Pancreas (tissue), 10 donors: ENCODE results near the gene GNAT2. TPM values are rescaled to one million over a fixed set of nuclear protein-coding genes. Genes with fewer than 3 reads are reported as not detected.

Experiments used
- ATAC-seq, 4 donors: fragments of 200-7000 bp; cut with Tn5 transposase; one replicate each; pipeline versions ENCODE4 v1.8.0 to v1.9.1; 2020; ENCODE audit warnings: mild to moderate bottlenecking in 4 of 4, moderate library complexity in 4 of 4
- DNase-seq, 6 donors: peaks; one replicate each; pipeline ENCODE4 v3.0.0-alpha.2; 2020
- FAIRE-seq: peaks from 2 replicates; lab custom pipeline; 2012; peaks lifted over from hg19 to GRCh38; lab: Jason Lieb, UNC
- H3K27ac ChIP-seq, 4 donors: fragments of 200-600 bp; sonication (generic); 1 replicate in 3 of 4; 2 replicates in 1 of 4; pipeline versions ENCODE4 v1.5.0 to v1.8.0; 2020
- H3K27me3 ChIP-seq, 4 donors: fragments of 200-600 bp; one replicate each; pipeline ENCODE4 v1.8.0; 2021
- H3K36me3 ChIP-seq, 3 donors: fragments of 200-600 bp; sonication (generic) in 1 of 3; one replicate each; pipeline versions ENCODE4 v1.5.0 to v1.8.0; 2020 to 2021
- H3K4me1 ChIP-seq, 3 donors: fragments of 200-600 bp; one replicate each; pipeline ENCODE4 v1.8.0; 2021
- H3K4me3 ChIP-seq, 4 donors: fragments of 200-600 bp; sonication (generic) in 2 of 4; one replicate each; pipeline versions ENCODE4 v1.5.0 to v1.8.0; 2020 to 2021
- H3K9me3 ChIP-seq, 4 donors: fragments of 200-600 bp; one replicate each; pipeline ENCODE4 v1.8.0; 2021
- WGBS, 2 donors: extraction: QIAGEN DNeasy Blood & Tissue Kit; methylation state at CpG; one replicate each; pipeline ENCODE4 v1.1.7; 2013; 5-methylcytosine and 5-hydroxymethylcytosine counted together
- intact Hi-C, 3 donors: fragments of 100-400 bp; cut with DNase I; formaldehyde crosslinking; loops; one replicate each; pipeline versions ENCODE4 v1.11.1 to v1.14.2; 2022
- polyA plus RNA-seq, 2 donors: library from polyadenylated mRNA; stranded (reverse); fragments of 200-250 nt; gene quantifications; one replicate each; pipeline ENCODE4 v1.2.3, GENCODE V29; 2013
- total RNA-seq, 6 donors: library from RNA; stranded (reverse); fragmentation: NEBNext Ultra II Directional in 4 of 6; extraction: Animal tissue kit (Norgen Biotek cat#: 25700) in 4 of 6; gene quantifications; one replicate each; pipeline versions ENCODE4 v1.2.1 to v1.2.4, GENCODE V29; 2021 to 2023
- TF ChIP-seq, protein P1 (sequence below), 4 donors: fragments of 200-600 bp; sonication (generic) in 3 of 4; IDR thresholded peaks; one replicate each; pipeline versions ENCODE4 v1.5.0 to v1.8.0; 2021; ENCODE audit warnings: antibody characterized with exemption in 4 of 4
- donor health status: healthy with polysubstance abuse.
- donor health status: DM: no; HTN: no; CAD: no; lungs with moderate emphysema.
- donor health status: DM: no; HTN: no; CAD: no.
- donor health status: control.
- donor health status: control.
- donor health status: Bipolar disorder and iron deficiency.
- donor health status: DM: yes; HTN: yes; CAD: no.
- donor health status: DM: no; HTN: no; CAD: no.
- donor health status: DM: no; HTN: no; CAD: no.
- donor health status: DM: yes; HTN: yes; CAD: no.

GNAT2 gene
- total and polyA plus RNA-seq, 8 donors, result 0.60 to 0.82 TPM; not detected in 6

DNA sequence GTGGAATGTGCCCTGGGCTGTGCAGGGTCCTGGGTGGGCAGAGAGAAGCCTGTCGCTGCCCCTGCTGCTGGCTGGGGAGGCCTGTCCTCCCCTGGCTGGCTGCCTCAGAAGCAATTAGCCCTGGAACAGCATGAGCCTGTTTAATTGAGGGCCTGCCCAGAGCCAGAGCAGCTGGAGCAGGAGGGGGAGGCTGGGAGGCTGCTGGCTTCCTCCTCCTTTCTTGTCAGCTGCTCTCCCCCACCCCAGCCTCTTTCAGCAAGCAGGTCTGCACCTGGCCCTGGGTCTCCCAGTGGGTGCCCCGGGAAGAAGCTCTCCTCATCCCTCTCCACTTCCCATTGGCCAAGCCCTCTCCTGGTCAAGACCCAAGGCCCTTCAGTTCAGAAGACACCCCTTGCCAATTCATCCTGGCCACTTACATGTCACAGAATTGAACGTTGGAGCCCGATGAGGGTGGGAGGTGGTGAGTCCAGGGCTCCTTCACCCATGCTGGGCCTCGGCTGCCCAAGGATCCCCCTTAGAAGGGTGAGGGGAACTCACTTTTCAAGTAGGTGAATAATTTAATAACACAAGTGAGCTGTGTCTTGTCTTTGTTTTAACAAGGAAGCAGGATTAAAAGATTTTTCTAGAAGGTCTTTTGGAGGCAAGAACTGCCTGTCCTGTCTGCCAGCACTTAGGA, 13.4 kb upstream of the GNAT2 start:
- intact Hi-C loops, result loop anchor here in 2 of 3 donors (10.0 kb wide), 2 partner anchors 88 to 352 kb away; partner anchors contain the start of genes AHCYL1 (in 1 of the 2) and GNAI3 (in 1 of the 2)
- ATAC-seq, result peak in 3 of 4 donors; percentile 23 to 30 (median 24)
- WGBS, 2 donors, result 72% methylated on average over 5 of the region's 5 CpGs
- TF ChIP-seq, protein P1, sequence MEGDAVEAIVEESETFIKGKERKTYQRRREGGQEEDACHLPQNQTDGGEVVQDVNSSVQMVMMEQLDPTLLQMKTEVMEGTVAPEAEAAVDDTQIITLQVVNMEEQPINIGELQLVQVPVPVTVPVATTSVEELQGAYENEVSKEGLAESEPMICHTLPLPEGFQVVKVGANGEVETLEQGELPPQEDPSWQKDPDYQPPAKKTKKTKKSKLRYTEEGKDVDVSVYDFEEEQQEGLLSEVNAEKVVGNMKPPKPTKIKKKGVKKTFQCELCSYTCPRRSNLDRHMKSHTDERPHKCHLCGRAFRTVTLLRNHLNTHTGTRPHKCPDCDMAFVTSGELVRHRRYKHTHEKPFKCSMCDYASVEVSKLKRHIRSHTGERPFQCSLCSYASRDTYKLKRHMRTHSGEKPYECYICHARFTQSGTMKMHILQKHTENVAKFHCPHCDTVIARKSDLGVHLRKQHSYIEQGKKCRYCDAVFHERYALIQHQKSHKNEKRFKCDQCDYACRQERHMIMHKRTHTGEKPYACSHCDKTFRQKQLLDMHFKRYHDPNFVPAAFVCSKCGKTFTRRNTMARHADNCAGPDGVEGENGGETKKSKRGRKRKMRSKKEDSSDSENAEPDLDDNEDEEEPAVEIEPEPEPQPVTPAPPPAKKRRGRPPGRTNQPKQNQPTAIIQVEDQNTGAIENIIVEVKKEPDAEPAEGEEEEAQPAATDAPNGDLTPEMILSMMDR (IDR thresholded peaks at IDR 0.05), result no peak
- Histone ChIP-seq H3K36me3 (peaks cover 0 to 22% (median 0%) of the 10 kb centered on the region in 3 donors), H3K27ac (no peak overlapping the region), H3K4me1 (no peaks in the 10 kb centered on the region), H3K4me3 (no peak overlapping the region), H3K27me3 (no peaks in the 10 kb centered on the region), H3K9me3 (no peaks in the 10 kb centered on the region)
- peak in 1 of 6 donors; percentile 7 for DNase-seq
- no peak for FAIRE-seq

DNA sequence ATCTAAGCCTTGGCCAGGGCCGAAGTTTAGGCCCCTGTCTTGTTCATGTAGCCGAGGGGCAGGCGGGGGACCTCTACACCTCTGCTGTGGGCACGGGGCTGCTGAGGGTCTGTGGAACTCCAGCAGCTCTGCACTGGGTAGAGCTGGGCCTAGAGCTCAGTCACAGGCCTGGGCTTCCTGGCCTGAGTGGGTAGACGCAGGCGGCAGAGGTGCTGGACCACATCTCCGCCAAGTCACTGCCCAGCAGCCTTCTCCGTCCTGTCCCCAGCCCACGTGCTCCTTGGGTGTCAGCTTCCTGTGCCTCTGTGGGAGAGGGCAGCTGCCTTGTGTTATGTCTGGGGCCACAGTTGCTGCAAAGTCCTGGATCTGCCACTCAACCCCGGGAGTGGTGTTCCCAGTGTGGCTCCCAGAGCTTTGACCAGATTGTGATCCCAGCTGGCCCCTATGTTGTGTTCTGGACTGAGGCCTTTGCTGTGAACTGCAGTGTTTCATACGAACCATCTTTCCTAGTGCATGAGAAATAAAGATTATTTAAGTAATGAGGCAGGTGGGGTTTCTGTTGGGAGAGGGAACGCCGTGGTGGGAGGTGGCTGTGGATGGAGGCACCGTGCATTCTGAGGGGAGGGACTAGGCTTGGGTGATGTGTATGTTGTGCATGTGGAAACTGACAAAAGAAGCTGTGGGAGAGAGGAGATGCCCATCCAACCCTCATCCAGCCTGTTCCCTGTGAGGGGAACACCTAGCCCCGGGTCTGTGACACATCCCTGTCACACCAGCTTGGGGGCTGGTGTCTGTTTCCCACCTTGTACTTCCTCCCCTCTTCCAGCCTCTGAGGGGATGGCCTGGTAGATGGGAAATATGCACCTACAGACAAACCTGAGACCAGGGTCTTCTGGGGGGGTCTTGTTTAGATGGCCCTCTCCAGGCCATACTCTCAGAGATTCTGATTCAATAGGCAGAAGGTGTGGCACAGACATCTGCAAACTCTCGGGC, 12.4 kb upstream of the GNAT2 start:
- DNase-seq (peak in 1 of 6 donors; percentile 7), FAIRE-seq (no peak), ATAC-seq (no peak)
- Histone ChIP-seq H3K4me1 (no peaks in the 10 kb centered on the region), H3K4me3 (no peak overlapping the region), H3K27me3 (no peaks in the 10 kb centered on the region), H3K9me3 (no peaks in the 10 kb centered on the region), H3K27ac (no peak overlapping the region), H3K36me3 (peaks cover 0 to 31% (median 3%) of the 10 kb centered on the region in 3 donors)
- TF ChIP-seq, protein P1 (IDR thresholded peaks at IDR 0.05), result no peak
- intact Hi-C loops, result loop anchor here in 2 of 3 donors (10.0 kb wide), 2 partner anchors 87 to 353 kb away; partner anchors contain the start of genes AHCYL1 (in 1 of the 2) and GNAI3 (in 1 of the 2)
- 87 to 89% methylated on average over 15 to 16 of the region's 16 CpGs for WGBS, 2 donors

DNA sequence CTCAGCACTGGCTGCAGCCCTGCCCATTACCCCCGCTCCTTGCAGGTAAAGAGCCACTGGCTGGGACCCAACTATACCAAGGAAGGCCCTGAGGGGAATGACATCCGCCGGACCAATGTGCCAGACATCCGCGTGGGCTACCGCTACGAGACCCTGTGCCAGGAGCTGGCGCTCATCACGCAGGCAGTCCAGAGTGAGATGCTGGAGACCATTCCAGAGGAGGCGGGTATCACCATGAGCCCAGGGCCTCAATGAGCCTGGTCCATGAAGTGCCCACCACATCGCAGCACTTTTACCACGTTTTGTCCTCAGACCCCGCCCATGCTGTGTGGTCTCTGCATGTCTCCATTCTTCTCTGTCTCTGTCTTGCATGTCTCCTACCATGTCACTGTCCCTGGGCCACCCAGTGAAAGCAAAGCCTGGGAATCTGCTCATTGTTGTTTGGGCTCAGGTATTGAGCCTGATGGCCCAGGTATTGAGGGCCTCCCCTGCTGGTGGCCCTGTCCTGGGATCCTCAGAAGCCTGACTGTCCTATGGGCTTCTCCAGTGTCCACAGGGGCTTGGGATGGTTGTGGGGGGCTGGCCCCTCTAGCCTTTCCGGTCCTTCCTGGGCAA, 11.6 kb upstream of the GNAT2 start:
- intact Hi-C loops, result loop anchor here in 2 of 3 donors (10.0 kb wide), 2 partner anchors 86 to 354 kb away; partner anchors contain the start of genes AHCYL1 (in 1 of the 2) and GNAI3 (in 1 of the 2)
- DNase-seq (peak in 1 of 6 donors; percentile 16), FAIRE-seq (no peak), ATAC-seq (no peak)
- H3K36me3 ChIP-seq, result peaks cover 0 to 39% (median 5%) of the 10 kb centered on the region in 3 donors
- TF ChIP-seq, protein P1 (IDR thresholded peaks at IDR 0.05), result no peak
- no peak overlapping the region for H3K27ac ChIP-seq
- no peaks in the 10 kb centered on the region for H3K27me3 ChIP-seq
- H3K4me3 ChIP-seq, result no peak overlapping the region
- H3K4me1 ChIP-seq, result no peaks in the 10 kb centered on the region
- WGBS, 2 donors, result 91 to 97% methylated on average over 14 of the region's 14 CpGs
- no peaks in the 10 kb centered on the region for H3K9me3 ChIP-seq

DNA sequence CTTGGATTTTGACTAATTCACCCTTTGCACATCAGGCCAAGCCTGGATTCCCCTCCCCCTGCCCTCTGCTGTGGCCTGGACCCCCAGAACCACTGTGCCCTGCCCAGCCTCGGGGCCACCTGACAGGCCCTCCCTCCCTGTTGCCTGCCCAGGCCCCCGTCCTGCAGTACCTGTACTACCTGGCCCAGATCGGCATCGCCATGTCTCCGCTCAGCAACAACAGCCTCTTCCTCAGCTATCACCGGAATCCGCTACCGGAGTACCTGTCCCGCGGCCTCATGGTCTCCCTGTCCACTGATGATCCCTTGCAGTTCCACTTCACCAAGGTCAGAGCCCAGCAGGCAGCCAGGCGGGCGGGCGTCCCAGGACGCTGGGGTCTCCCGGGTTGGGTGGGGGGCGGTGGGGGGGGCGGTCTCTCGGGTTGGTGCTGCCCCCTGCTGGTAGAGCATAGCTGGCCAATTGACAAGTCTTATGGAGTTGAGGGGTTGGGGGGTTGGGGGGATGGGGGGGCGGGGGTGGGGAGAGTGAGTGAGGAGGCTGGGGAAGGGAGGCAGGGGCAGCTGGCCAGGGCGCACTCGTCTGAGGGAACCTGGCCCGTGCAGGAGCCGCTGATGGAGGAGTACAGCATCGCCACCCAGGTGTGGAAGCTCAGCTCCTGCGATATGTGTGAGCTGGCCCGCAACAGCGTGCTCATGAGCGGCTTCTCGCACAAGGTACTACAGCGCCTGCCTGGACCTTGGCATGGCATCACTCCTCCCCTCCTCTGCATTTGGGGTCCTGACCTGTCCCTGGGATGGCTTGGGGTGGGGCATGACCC, 10.9 kb upstream of the GNAT2 start:
- ATAC-seq (peak in 2 of 4 donors; percentile 37 to 44), DNase-seq (peak in 3 of 6 donors; percentile 19 to 72 (median 45)), FAIRE-seq (no peak)
- intact Hi-C loops, result loop anchor here in 2 of 3 donors (10.0 kb wide), 2 partner anchors 85 to 355 kb away; partner anchors contain the start of genes AHCYL1 (in 1 of the 2) and GNAI3 (in 1 of the 2)
- TF ChIP-seq, protein P1 (IDR thresholded peaks at IDR 0.05), result peak in 1 of 4 donors; percentile 8
- Histone ChIP-seq H3K36me3 (peaks cover 0 to 41% (median 5%) of the 10 kb centered on the region in 3 donors), H3K27ac (no peak overlapping the region), H3K9me3 (no peaks in the 10 kb centered on the region), H3K4me3 (no peak overlapping the region), H3K4me1 (no peaks in the 10 kb centered on the region), H3K27me3 (no peaks in the 10 kb centered on the region)
- 76 to 79% methylated on average over 26 to 30 of the region's 30 CpGs for WGBS, 2 donors
